Heart left ventricle (tissue), 13 donors: Measurements from ENCODE around the gene FUT2.

Source experiments
- POLR2A ChIP-seq, 2 donors: fragments of 450-650 bp; IDR thresholded peaks; one replicate each; pipeline ENCODE4 v1.6.1; 2017; ENCODE audit warnings: antibody characterized with exemption in 2 of 2, mild to moderate bottlenecking in 2 of 2, moderate library complexity in 2 of 2
- TF ChIP-seq, protein P1 (sequence below), 12 donors: fragments of 200-600 bp; sonication (generic) in 4 of 12; IDR thresholded peaks; one replicate each; pipeline versions ENCODE4 v1.5.0 to v1.8.0; 2018 to 2022; ENCODE audit warnings: antibody characterized with exemption in 12 of 12, mild to moderate bottlenecking in 5 of 12
- donor health status: ischemic (EF 13 %, LVEDD 7.1; RV severe dilation, severe dysfunction).
- donor health status: DM: no; HTN: yes; CAD: no.
- donor health status: DM: no; HTN: no; CAD: no.
- donor health status: ischemic (EF 25% LVEDD 6.9; RV normal size, moderate dysfunction).
- donor health status: ischemic (EF 25% LVEDD 5.7; RV mildly dilated, moderate dysfunction).
- donor health status: ischemic (EF 35%, LVEDD 5.7; RV mildly dilated, moderate dysfunction).
- donor health status: nonischemic (EF 11% LVEDD 7.7; RV severe dilation, severe dysfunction).
- donor health status: DM: yes; HTN: yes; CAD: no.
- donor health status: PGD.
- donor health status: ischemic (EF 29% LVEDD 5.4; RV normal size, mild dysfunction).
- donor health status: nonischemic (EF 23%, LVEDD 6.1; RV moderate dilation, normal function).

DNA sequence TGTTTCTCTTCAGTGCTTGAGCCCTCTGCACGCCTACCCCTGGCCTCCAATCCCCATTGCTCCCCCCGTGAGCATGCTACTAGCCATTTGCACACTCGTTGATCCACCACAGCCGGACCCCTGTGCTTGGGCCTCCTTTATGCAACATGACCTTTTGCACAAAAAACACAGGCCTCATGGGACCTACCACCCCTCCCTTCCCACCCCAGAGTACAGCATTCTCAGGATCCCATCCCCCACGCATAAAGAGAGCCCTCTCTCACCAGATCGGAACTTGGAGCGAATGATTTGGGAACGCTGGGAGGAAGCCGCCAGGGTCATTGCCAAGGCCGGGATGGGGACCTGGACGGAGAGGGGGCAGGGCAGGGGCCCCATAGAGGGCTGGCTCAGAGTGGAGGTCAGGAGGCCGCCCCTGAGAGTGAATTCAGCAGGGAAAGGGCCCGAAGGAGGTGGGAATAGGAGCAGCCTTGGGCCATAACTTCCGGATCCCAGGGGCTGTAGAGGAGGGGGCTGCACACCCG, 23.0 kb downstream of the FUT2 start:
- TF ChIP-seq, protein P1, sequence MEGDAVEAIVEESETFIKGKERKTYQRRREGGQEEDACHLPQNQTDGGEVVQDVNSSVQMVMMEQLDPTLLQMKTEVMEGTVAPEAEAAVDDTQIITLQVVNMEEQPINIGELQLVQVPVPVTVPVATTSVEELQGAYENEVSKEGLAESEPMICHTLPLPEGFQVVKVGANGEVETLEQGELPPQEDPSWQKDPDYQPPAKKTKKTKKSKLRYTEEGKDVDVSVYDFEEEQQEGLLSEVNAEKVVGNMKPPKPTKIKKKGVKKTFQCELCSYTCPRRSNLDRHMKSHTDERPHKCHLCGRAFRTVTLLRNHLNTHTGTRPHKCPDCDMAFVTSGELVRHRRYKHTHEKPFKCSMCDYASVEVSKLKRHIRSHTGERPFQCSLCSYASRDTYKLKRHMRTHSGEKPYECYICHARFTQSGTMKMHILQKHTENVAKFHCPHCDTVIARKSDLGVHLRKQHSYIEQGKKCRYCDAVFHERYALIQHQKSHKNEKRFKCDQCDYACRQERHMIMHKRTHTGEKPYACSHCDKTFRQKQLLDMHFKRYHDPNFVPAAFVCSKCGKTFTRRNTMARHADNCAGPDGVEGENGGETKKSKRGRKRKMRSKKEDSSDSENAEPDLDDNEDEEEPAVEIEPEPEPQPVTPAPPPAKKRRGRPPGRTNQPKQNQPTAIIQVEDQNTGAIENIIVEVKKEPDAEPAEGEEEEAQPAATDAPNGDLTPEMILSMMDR (IDR thresholded peaks at IDR 0.05) = no peak
- TF ChIP-seq POLR2A (IDR thresholded peaks at IDR 0.05) = no peak
